Stimulated activated naive CD4-positive, alpha-beta T cell (primary cell): ENCODE data around the gene PCDHB9.
"Not testable (repeated sequence)": the region's sequence is repeated elsewhere in the genome, so short reads cannot be mapped to it uniquely, and the experiment has no call there.

Experiments used
- DNase-seq, 6 experiments: peaks; one replicate each; lab custom pipeline; 2025; lab: John Stamatoyannopoulos, UW

Gene PCDHB9

GRCh38 chr5:141188682-141189081, 1.7 kb downstream of the PCDHB9 start:
- DNase-seq: not testable (repeated sequence)

DNA sequence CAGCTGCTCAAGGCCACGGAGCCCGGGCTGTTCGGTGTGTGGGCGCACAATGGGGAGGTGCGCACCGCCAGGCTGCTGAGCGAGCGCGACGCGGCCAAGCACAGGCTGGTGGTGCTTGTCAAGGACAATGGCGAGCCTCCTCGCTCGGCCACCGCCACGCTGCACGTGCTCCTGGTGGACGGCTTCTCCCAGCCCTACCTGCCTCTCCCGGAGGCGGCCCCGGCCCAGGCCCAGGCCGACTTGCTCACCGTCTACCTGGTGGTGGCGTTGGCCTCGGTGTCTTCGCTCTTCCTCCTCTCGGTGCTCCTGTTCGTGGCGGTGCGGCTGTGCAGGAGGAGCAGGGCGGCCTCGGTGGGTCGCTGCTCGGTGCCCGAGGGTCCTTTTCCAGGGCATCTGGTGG, 2.2 kb downstream of the PCDHB9 start:
- DNase-seq: not testable (repeated sequence)

- no peak for DNase-seq
These were observed 5.3 kb downstream of the PCDHB9 start, which contains the start of gene PCDHB10 for GRCh38 chr5:141192110-141192725. PCDHB10 (plus strand) TSS chr5:141192353; CDS start chr5:141192553, 200 bp downstream.

GRCh38 chr5:141194332-141194731, 7.4 kb downstream of the PCDHB9 start:
- not testable (repeated sequence) for DNase-seq

DNA sequence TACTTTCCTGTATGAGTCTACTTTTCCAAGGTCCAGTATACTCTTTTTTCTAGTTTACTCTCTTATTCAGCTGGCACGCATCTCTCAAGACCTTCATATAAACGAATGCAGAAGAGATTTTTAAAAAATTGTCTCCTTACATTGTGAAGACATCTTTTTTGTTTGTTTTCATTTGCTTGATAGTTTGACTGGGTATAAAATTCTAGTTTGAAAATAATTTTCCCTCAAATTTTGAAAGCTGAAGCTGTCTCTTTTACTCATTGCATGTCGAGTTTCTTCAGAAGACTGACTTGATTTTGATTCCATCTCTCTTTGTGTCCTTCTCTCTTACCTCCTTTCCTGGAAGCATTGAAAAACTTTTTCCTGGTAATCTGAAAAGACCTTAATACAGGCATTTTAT, 9.4 kb downstream of the PCDHB9 start:
- no peak for DNase-seq

GRCh38 chr5:141199359-141200235, 12.6 kb downstream of the PCDHB9 start, which contains the start of gene PCDHB11:
PCDHB11 (plus strand) TSS chr5:141199627; CDS start chr5:141199775, 148 bp downstream.
- no peak for DNase-seq

DNA sequence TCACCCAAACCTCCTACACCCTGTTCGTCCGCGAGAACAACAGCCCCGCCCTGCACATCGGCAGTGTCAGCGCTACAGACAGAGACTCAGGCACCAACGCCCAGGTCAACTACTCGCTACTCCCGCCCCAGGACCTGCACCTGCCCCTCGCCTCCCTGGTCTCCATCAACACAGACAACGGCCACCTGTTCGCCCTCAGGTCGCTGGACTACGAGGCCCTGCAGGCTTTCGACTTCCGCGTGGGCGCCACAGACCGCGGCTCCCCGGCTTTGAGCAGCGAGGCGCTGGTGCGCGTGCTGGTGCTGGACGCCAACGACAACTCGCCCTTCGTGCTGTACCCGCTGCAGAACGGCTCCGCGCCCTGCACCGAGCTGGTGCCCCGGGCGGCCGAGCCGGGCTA, 14.2 kb downstream of the PCDHB9 start:
- not testable (repeated sequence) for DNase-seq

- not testable (repeated sequence) for DNase-seq
These were observed 14.7 kb downstream of the PCDHB9 start for GRCh38 chr5:141201646-141202045.

DNA sequence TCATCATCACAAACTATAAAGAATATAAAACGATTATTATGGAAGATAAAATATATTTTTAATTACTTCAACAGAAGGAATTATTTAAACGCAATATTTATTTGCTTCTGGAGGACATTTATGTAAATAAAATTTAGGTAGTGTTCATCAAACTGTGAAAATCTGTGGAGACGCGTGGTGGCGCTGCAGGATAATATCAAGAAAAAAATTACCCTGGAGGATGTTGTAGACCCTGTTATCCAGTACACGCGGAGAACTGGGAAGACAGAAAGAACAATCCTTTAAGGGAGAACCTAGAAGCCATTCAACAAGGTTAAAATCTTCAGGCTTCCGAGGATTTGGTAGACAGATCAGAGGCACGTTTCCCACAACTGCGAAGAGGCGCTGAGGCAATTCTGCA, 21.5 kb downstream of the PCDHB9 start, which contains the start of gene PCDHB12:
Gene PCDHB12 (plus strand): TSS at position 242 of the 400 bp plus-strand sequence. CDS start 189 bp downstream, outside the sequence.
- no peak for DNase-seq

DNA sequence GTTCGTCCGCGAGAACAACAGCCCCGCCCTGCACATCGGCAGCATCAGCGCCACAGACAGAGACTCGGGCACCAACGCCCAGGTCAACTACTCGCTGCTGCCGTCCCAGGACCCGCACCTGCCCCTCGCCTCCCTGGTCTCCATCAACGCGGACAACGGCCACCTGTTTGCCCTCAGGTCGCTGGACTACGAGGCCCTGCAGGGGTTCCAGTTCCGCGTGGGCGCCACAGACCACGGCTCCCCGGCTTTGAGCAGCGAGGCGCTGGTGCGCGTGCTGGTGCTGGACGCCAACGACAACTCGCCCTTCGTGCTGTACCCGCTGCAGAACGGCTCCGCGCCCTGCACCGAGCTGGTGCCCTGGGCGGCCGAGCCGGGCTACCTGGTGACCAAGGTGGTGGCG, 23.3 kb downstream of the PCDHB9 start:
- not testable (repeated sequence) for DNase-seq

GRCh38 chr5:141210849-141211248, 23.9 kb downstream of the PCDHB9 start:
- not testable (repeated sequence) for DNase-seq

- peak in 1 of 6 experiments; percentile 1 for DNase-seq
These were observed 26.8 kb downstream of the PCDHB9 start, which contains the start of gene PCDHB13 for GRCh38 chr5:141213656-141214339. PCDHB13 (plus strand) TSS chr5:141213919; CDS start chr5:141214124, 205 bp downstream.

DNA sequence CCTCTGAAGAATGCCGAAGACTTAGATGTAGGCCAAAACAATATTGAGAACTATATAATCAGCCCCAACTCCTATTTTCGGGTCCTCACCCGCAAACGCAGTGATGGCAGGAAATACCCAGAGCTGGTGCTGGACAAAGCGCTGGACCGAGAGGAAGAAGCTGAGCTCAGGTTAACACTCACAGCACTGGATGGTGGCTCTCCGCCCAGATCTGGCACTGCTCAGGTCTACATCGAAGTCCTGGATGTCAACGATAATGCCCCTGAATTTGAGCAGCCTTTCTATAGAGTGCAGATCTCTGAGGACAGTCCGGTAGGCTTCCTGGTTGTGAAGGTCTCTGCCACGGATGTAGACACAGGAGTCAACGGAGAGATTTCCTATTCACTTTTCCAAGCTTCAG, 27.6 kb downstream of the PCDHB9 start:
- DNase-seq: not testable (repeated sequence)

DNA sequence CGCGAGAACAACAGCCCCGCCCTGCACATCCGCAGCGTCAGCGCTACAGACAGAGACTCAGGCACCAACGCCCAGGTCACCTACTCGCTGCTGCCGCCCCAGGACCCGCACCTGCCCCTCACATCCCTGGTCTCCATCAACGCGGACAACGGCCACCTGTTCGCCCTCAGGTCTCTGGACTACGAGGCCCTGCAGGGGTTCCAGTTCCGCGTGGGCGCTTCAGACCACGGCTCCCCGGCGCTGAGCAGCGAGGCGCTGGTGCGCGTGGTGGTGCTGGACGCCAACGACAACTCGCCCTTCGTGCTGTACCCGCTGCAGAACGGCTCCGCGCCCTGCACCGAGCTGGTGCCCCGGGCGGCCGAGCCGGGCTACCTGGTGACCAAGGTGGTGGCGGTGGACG, 28.5 kb downstream of the PCDHB9 start:
- DNase-seq: not testable (repeated sequence)

DNA sequence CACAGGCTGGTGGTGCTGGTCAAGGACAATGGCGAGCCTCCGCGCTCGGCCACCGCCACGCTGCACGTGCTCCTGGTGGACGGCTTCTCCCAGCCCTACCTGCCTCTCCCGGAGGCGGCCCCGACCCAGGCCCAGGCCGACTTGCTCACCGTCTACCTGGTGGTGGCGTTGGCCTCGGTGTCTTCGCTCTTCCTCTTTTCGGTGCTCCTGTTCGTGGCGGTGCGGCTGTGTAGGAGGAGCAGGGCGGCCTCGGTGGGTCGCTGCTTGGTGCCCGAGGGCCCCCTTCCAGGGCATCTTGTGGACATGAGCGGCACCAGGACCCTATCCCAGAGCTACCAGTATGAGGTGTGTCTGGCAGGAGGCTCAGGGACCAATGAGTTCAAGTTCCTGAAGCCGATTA, 29.1 kb downstream of the PCDHB9 start:
- not testable (repeated sequence) for DNase-seq

DNA sequence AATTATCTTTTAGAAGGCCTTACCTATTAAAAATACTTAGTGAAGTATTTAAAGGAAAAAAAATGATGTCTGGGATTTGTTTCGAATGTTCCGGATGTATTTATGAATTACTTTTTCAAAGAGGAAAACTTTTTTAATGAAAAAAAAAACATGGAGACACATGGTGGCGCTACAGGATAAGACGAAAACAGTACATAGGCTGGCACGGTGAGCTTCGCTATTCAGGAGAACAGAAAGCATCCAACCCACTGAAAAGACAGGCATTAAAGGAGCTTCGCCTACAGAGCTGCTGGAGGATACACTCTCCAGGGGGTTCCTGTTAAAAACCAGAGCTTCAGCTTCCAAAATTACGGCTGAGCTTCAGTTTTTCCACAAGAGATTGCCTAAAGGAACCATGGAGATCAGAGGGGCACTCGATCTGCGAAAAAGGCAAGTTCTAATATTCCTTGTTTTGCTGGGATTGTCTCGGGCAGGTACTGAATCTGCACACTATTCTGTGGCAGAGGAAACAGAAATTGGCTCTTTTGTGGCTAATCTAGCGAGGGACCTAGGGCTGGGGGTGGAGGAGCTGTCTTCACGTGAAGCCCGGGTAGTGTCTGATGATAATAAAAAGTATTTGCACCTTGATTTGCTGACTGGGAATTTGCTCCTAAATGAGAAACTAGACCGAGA, 36.3 kb downstream of the PCDHB9 start, which contains the start of gene PCDHB14:
Gene PCDHB14 (plus strand): TSS at position 232 of the 672 bp plus-strand sequence. CDS start 163 bp downstream, at position 395.
- peak in 1 of 6 experiments; percentile 4 for DNase-seq

- DNase-seq: not testable (repeated sequence)
These were observed 37.9 kb downstream of the PCDHB9 start for GRCh38 chr5:141224844-141225243.

DNA sequence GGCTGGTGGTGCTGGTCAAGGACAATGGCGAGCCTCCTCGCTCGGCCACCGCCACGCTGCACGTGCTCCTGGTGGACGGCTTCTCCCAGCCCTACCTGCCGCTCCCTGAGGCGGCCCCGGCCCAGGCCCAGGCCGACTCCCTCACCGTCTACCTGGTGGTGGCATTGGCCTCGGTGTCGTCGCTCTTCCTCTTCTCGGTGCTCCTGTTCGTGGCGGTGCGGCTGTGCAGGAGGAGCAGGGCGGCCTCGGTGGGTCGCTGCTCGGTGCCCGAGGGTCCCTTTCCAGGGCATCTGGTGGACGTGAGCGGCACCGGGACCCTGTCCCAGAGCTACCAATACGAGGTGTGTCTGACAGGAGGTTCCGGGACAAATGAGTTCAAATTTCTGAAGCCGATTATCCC, 38.5 kb downstream of the PCDHB9 start:
- DNase-seq: not testable (repeated sequence)

DNA sequence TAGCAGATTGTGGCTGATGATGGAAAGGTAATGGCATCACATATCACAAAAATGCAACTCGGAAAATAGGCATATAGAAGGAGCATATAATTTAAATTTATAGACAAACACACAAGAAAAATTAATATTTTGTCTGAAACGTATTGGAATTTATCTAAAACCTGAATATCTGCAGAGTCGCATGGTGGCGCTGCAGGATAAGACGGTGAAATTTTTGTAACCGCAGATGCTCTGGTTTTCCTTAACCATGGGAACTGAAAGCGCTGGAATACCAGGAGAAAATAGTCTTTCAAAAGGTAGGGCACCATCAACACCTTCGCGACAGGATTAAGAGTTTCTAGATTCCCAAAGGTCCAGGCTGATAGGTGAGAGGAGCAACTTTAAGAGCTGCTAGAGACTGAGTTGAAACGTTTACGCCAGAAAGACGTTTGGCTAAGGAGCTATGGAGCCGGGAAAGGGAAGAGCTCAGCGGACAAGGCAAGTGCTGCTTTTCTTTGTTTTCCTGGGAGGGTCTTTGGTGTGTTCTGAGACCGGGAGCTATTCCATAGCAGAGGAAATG, 47.2 kb downstream of the PCDHB9 start:
- DNase-seq: no peak

- not testable (repeated sequence) for DNase-seq
These were observed 49.0 kb downstream of the PCDHB9 start for GRCh38 chr5:141235922-141236321.
